ENCODE measurements around the gene PSMB3.
A peak's percentile ranks its signal among the peaks of the same experiment; 100 is the strongest.

Gene PSMB3

DNA sequence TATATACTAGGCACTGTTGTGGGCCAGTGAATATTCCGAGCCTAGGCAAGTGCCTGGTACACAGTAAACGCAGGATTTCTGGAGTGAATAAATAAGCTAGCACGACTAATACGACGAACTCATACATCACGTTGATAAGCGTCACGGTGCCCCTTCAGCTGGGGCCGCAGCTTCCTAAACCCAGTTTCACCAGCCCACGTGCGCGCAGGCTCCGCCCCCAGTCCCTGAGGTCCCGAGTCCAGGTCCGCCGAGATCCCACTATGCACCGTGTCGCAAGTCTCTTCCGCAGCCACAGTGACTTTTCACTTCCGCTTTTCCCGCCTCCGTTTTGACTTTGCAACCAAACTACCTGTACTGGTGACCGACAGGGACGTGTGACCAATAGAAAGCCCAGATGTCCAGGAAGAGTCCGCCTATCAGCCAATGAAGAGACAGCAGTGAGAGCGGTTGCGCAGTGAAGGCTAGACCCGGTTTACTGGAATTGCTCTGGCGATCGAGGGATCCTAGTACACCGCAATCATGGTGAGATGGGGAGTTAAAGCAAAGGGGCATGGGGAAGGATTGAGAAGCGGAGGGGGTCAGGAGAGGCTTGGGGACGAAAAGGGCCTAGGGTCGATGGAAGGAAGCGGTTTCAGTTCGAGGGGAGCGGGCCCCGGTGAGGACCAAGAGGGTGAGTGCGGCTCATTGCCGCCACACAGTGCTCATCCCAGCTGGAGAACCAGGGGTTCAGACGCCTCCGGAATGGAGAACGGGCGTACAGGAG lies at the start of gene PSMB3:
Gene PSMB3, plus strand, starts transcription at position 434 of the 763 bp plus-strand sequence. Its CDS starts 86 bp downstream, at position 520.
- TF ChIP-seq, protein P1, sequence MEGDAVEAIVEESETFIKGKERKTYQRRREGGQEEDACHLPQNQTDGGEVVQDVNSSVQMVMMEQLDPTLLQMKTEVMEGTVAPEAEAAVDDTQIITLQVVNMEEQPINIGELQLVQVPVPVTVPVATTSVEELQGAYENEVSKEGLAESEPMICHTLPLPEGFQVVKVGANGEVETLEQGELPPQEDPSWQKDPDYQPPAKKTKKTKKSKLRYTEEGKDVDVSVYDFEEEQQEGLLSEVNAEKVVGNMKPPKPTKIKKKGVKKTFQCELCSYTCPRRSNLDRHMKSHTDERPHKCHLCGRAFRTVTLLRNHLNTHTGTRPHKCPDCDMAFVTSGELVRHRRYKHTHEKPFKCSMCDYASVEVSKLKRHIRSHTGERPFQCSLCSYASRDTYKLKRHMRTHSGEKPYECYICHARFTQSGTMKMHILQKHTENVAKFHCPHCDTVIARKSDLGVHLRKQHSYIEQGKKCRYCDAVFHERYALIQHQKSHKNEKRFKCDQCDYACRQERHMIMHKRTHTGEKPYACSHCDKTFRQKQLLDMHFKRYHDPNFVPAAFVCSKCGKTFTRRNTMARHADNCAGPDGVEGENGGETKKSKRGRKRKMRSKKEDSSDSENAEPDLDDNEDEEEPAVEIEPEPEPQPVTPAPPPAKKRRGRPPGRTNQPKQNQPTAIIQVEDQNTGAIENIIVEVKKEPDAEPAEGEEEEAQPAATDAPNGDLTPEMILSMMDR (IDR thresholded peaks at IDR 0.05; ENCODE audit: low read depth, low read length) = no peak
- peak; percentile 99 for DNase-seq (ENCODE audit: extremely low read depth, low read depth)

DNA sequence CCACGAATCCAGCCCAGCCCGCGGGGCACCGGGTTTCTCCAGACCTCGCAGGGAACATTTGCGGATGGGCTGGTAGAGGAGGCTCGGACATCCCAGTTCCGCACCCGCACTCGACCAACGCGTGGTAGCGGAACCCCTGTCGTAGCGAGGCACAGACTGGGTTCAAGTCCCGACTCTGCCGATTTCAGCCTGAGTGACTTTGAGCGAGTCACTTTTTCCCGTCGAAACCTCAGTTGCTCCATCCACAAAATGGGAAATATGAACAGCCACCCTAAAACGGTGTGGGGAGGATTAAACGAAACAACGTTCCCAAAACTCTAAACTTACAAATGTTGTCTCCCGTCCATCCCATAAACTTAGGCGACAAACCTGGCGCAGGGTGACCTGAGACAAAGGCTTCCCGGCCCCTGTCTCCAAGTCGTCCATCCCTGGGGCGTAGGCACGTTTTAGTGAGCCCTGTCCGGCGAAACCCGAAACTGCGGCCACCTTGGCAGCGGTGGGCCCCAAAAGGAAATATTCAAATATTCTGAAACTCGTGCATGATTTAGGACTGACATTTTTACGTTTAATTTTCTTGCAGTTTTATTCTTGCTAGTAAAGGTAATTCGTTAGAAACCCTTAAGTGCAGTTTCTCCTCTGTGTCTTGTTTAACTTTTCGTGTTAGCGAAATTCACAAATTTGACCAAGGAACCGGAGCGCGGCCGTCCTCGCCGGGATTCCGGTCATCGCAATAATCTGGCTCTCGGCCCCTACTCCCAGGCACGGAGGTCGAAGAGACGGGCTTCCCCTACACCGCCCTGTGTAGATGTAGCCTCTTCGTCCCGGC lies 49.4 kb upstream of the PSMB3 start:
- no peak for DNase-seq (ENCODE audit: extremely low read depth, low read depth)
- TF ChIP-seq, protein P1 (IDR thresholded peaks at IDR 0.05; ENCODE audit: low read depth, low read length) = no peak

GRCh38 chr17:38703742-38704605 lies 48.6 kb upstream of the PSMB3 start:
- DNase-seq (ENCODE audit: extremely low read depth, low read depth) = no peak
- TF ChIP-seq, protein P1 (IDR thresholded peaks at IDR 0.05; ENCODE audit: low read depth, low read length) = no peak

GRCh38 chr17:38704606-38705522 lies 47.7 kb upstream of the PSMB3 start, which contains the start of gene MLLT6:
TSS of gene MLLT6 (plus strand) at chr17:38705273. CDS start at chr17:38705633, 360 bp downstream.
- DNase-seq (ENCODE audit: extremely low read depth, low read depth) = peak; percentile 35
- TF ChIP-seq, protein P1 (IDR thresholded peaks at IDR 0.05; ENCODE audit: low read depth, low read length) = no peak

GRCh38 chr17:38705523-38705802 lies 47.1 kb upstream of the PSMB3 start:
- no peak for DNase-seq (ENCODE audit: extremely low read depth, low read depth)
- TF ChIP-seq, protein P1 (IDR thresholded peaks at IDR 0.05; ENCODE audit: low read depth, low read length) = no peak

DNA sequence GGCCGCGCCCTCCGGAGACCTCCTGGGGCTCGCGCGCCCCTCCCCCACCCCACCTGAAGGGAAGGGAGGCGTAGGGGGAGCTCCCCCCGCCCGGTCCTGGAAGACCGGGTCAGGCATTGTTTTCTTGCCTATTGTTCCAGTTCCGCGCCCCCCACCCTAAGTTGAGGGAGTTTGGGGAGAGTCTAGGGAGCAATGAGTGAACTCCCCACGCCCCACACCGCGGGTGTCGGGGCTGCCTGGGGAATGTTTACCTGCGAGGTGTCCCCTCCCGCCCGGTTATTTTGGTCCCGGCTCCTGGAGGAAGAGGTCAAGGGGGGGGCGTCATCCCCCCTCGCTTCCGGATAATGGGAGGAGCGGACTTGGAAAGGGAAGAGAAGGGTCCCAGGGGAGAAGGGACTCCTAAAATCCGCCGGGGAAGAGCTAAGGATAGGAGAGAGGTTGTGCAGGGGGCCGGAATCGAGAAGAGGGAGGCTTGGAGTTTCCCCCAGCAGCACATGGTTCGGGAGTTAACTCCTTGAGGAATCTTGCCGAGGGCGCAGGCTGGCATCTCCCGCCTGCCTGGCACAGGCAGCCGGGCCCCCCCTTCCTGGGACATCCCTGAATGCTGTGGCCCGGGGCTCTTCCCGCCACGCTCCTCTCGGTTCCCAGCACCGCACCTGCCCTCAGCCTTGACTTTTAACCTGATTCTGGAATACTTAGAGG lies 46.6 kb upstream of the PSMB3 start:
- no peak for DNase-seq (ENCODE audit: extremely low read depth, low read depth)
- TF ChIP-seq, protein P1 (IDR thresholded peaks at IDR 0.05; ENCODE audit: low read depth, low read length) = no peak
